Hepatocyte (in vitro differentiated cells): ENCODE results near the gene IRF5. TPM values are rescaled to one million over a fixed set of nuclear protein-coding genes. Genes with fewer than 3 reads are reported as not detected.

Experiments used
- DNase-seq: peaks from one replicate; pipeline ENCODE4 v3.0.0-alpha.2; 2016; ENCODE audit warnings: low spot score
- H2AFZ ChIP-seq: fragments of 200-600 bp; sonication (generic); 2 replicates; pipeline ENCODE4 v1.6.0; 2016; ENCODE audit warnings: antibody characterized with exemption, mild to moderate bottlenecking
- H3K27ac ChIP-seq: fragments of 200-600 bp; sonication (generic); 2 replicates; pipeline ENCODE4 v1.5.1; 2016; ENCODE audit warnings: mild to moderate bottlenecking
- H3K27me3 ChIP-seq: fragments of 200-600 bp; sonication (generic); 2 replicates; pipeline ENCODE4 v1.6.1; 2016
- H3K36me3 ChIP-seq: fragments of 200-600 bp; sonication (generic); replicated peaks from 2 replicates; pipeline ENCODE4 v1.5.1; 2016; ENCODE audit warnings: low read depth; ENCODE audit not compliant: insufficient read depth
- H3K4me1 ChIP-seq: fragments of 200-600 bp; sonication (generic); 2 replicates; pipeline ENCODE4 v1.5.1; 2016; ENCODE audit warnings: mild to moderate bottlenecking, moderate library complexity; ENCODE audit not compliant: insufficient read depth
- H3K4me2 ChIP-seq: fragments of 200-600 bp; sonication (generic); 2 replicates; pipeline ENCODE4 v1.6.0; 2016
- H3K4me3 ChIP-seq: fragments of 200-600 bp; sonication (generic); 2 replicates; pipeline ENCODE4 v1.5.1; 2016; ENCODE audit warnings: mild to moderate bottlenecking
- H3K79me2 ChIP-seq: fragments of 200-600 bp; sonication (generic); 2 replicates; pipeline ENCODE4 v1.6.0; 2017; ENCODE audit warnings: mild to moderate bottlenecking
- H3K9me2 ChIP-seq: fragments of 200-600 bp; sonication (generic); replicated peaks from 2 replicates; pipeline ENCODE4 v1.6.0; 2017; ENCODE audit warnings: mild to moderate bottlenecking; ENCODE audit not compliant: insufficient read depth
- H3K9me3 ChIP-seq: fragments of 200-600 bp; sonication (generic); 2 replicates; pipeline ENCODE4 v1.5.1; 2016; ENCODE audit warnings: low read depth, mild to moderate bottlenecking
- H4K20me1 ChIP-seq: fragments of 200-600 bp; sonication (generic); 2 replicates; pipeline ENCODE4 v1.6.0; 2016; ENCODE audit warnings: mild to moderate bottlenecking; ENCODE audit not compliant: insufficient read depth, poor library complexity, severe bottlenecking
- EZH2 ChIP-seq: fragments of 200-600 bp; sonication (generic); IDR thresholded peaks from 2 replicates; pipeline ENCODE4 v1.6.1; 2016; ENCODE audit warnings: antibody characterized with exemption, mild to moderate bottlenecking, borderline replicate concordance
- EZH2phosphoT487 ChIP-seq: fragments of 200-600 bp; sonication (generic); IDR thresholded peaks from one replicate; pipeline ENCODE4 v1.6.1; 2018; ENCODE audit warnings: antibody characterized with exemption, mild to moderate bottlenecking, low read depth, moderate library complexity; ENCODE audit not compliant: unreplicated experiment, severe bottlenecking
- WGBS: methylation state at CpG from one replicate; pipeline ENCODE4 v1.1.6; 2016; ENCODE audit warnings: low lambda C conversion rate; ENCODE audit errors: missing lambda C conversion rate; 5-methylcytosine and 5-hydroxymethylcytosine counted together
- polyA plus RNA-seq: library from polyadenylated mRNA; unstranded; fragments of >200 nt; fragmentation: Nextera tagmentation; extraction: Ambion mirVana; gene quantifications from 2 replicates; pipeline ENCODE4 v1.2.1, GENCODE V29; 2016
- total RNA-seq: library from RNA; depleted of rRNA; stranded (reverse); fragments of >200 nt; gene quantifications from 2 replicates; pipeline ENCODE4 v1.2.3, GENCODE V29; 2014
- TF ChIP-seq, protein P1 (sequence below): fragments of 200-600 bp; sonication (generic); IDR thresholded peaks from 2 replicates; pipeline ENCODE4 v1.5.1; 2016; ENCODE audit warnings: antibody characterized with exemption, mild to moderate bottlenecking; ENCODE audit not compliant: poor library complexity

Gene IRF5
- total and polyA plus RNA-seq, 2 experiments from 2014 or later = 0.73 TPM; not detected in 1

DNA sequence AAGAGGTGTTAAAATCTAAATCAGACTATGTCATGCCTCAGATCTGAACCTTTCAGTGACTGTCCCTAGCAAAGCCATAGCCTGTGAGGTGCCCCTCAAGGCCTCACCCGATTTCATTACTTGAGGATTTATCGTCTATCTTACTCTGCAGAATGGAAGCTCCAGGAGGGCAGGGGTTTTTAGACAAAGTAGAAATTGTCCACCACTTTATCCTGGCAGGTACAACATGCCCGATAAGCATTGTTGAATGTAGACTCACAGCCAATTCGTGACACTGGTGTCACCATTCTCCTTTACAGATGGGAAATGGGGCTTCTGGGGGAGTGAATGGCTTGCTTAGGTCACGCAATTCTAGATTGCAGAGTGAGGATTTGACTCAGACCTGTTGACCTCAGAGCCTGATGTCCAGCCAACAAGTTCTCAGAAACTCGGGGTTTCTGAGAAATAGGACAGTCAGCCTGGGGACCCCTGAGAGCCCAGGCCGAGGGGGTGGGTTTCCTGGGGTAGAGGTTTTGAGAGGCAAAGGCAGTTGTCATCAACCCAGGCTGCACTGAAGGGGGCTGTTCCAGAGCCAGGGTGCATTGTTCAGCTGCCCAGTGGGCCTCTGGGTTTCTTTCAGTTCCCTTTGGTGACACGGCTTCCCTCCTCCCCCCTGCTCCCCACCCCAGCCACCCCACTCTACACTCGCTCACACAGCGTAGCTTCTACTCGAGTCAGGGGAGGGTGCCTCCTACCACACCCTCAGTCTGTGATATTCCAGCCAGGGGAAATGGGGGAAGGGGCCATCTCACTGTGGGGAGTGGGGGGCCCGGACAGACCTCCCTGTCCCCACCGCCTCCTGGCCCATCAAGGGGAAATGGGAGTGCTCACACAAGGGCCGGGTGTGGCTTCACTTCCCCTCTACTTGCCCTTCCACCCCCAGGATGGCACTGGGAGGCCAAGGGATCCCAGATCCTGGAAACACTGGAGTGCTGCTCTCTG lies 3.1 kb upstream of the IRF5 start:
- DNase-seq = no peak
- Histone ChIP-seq H2AFZ (no peak overlapping the region), H3K36me3 (no peaks in the 10 kb centered on the region), H3K27me3 (peaks cover 30% of the 10 kb centered on the region), H3K4me1 (peaks cover 4% of the 10 kb centered on the region), H4K20me1 (no peaks in the 10 kb centered on the region), H3K27ac (no peak overlapping the region), H3K9me2 (no peaks in the 10 kb centered on the region), H3K4me2 (no peak overlapping the region), H3K4me3 (no peak overlapping the region), H3K79me2 (no peaks in the 10 kb centered on the region), H3K9me3 (no peaks in the 10 kb centered on the region)
- TF ChIP-seq, protein P1, sequence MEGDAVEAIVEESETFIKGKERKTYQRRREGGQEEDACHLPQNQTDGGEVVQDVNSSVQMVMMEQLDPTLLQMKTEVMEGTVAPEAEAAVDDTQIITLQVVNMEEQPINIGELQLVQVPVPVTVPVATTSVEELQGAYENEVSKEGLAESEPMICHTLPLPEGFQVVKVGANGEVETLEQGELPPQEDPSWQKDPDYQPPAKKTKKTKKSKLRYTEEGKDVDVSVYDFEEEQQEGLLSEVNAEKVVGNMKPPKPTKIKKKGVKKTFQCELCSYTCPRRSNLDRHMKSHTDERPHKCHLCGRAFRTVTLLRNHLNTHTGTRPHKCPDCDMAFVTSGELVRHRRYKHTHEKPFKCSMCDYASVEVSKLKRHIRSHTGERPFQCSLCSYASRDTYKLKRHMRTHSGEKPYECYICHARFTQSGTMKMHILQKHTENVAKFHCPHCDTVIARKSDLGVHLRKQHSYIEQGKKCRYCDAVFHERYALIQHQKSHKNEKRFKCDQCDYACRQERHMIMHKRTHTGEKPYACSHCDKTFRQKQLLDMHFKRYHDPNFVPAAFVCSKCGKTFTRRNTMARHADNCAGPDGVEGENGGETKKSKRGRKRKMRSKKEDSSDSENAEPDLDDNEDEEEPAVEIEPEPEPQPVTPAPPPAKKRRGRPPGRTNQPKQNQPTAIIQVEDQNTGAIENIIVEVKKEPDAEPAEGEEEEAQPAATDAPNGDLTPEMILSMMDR = no peak
- TF ChIP-seq EZH2 = no peak
- no peak for TF ChIP-seq EZH2phosphoT487
- 91% methylated on average over 10 of the region's 14 CpGs for WGBS

DNA sequence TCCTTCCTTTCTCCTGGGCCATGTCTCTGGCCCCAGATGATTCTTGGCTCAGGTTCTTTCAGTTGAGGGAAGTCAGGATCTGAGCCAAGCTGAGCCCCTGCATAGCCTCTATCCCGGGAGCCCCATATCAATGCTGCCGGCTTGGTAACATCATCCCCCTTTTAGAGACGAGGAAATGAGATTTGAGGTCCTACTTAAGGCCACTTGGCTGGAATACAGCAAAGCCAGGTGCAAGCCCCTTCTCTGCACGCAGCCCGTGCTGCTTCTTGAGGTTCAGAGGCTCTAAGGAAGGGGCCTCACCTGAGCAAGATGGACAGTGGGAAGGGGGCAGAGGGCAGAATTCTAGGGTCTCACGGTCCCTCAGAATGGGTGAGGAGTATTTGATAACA lies 2.4 kb upstream of the IRF5 start:
- Histone ChIP-seq H2AFZ (no peak overlapping the region), H3K36me3 (no peaks in the 10 kb centered on the region), H3K27ac (no peak overlapping the region), H3K27me3 (peaks cover 36% of the 10 kb centered on the region), H3K79me2 (no peaks in the 10 kb centered on the region), H3K4me1 (peaks cover 4% of the 10 kb centered on the region), H4K20me1 (no peaks in the 10 kb centered on the region), H3K9me2 (no peaks in the 10 kb centered on the region), H3K4me3 (no peak overlapping the region), H3K4me2 (no peak overlapping the region), H3K9me3 (no peaks in the 10 kb centered on the region)
- TF ChIP-seq, protein P1 = no peak
- TF ChIP-seq EZH2 = no peak
- no peak for TF ChIP-seq EZH2phosphoT487
- no peak for DNase-seq
- 71% methylated on average over 6 of the region's 6 CpGs for WGBS

DNA sequence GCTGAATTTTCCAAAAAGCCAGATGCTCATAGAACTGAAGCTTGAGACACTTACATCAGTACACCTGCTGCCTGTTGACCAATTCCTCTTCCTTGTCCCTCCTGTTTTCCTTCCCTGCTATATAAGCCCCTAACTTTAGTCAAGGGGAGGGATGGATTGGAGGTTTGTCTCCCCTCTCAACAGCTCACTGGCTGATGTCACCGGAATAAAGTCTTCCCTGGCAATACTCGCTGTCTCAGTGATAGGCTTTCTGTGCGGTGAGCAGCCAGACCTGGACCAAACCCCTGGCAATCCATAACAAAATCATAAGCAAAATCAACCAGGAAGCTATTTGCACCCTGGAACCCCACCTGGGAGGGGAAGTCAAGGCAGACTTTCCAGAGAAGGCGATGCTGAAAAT lies 929 bp upstream of the IRF5 start:
- peaks cover 4% of the 10 kb centered on the region for H3K4me1 ChIP-seq
- WGBS = 92% methylated on average over 4 of the region's 4 CpGs
- no peaks in the 10 kb centered on the region for H3K9me3 ChIP-seq
- DNase-seq = no peak
- no peaks in the 10 kb centered on the region for H3K36me3 ChIP-seq
- H3K4me3 ChIP-seq = no peak overlapping the region
- H3K79me2 ChIP-seq = no peaks in the 10 kb centered on the region
- no peak overlapping the region for H2AFZ ChIP-seq
- H3K9me2 ChIP-seq = no peaks in the 10 kb centered on the region
- no peak overlapping the region for H3K27ac ChIP-seq
- no peak for TF ChIP-seq EZH2phosphoT487
- TF ChIP-seq EZH2 = no peak
- TF ChIP-seq, protein P1 = no peak
- H3K4me2 ChIP-seq = no peak overlapping the region
- peaks cover 41% of the 10 kb centered on the region for H3K27me3 ChIP-seq
- no peaks in the 10 kb centered on the region for H4K20me1 ChIP-seq
